G401 (cell line): ENCODE measurements around the gene KHK. TPM values are rescaled to one million over a fixed set of nuclear protein-coding genes. Genes with fewer than 3 reads are reported as not detected.
"Not testable (repeated sequence)": the region's sequence is repeated elsewhere in the genome, so short reads cannot be mapped to it uniquely, and the experiment has no call there.

ENCODE experiments used
- DNase-seq: peaks from one replicate; pipeline ENCODE4 v3.0.0-alpha.2; 2015; ENCODE audit warnings: low spot score
- in situ Hi-C: cut with HindIII; loops from 2 replicates; pipeline ENCODE4 v1.10.0; 2016; ENCODE audit warnings: low sequenced_read_pairs, mixed read lengths
- total RNA-seq: library from RNA; depleted of rRNA; stranded (reverse); fragments of >200 nt; shearing (Covaris generic); gene quantifications from 2 replicates; pipeline ENCODE4 v1.2.3, GENCODE V29; 2014

Gene KHK
- total RNA-seq, 1 experiment from 2014 or later: 7.3 TPM

- in situ Hi-C loops: no loop called here
- DNase-seq: no peak
Observed at GRCh38 chr2:27058210-27058609, 28.4 kb upstream of the KHK start.

- in situ Hi-C loops: no loop called here
- no peak for DNase-seq
Observed at GRCh38 chr2:27059141-27059820, 27.3 kb upstream of the KHK start.

- in situ Hi-C loops: no loop called here
Observed at GRCh38 chr2:27060323-27060722, 26.2 kb upstream of the KHK start.

GRCh38 chr2:27065128-27065527, 21.4 kb upstream of the KHK start:
- no peak for DNase-seq
- in situ Hi-C loops: no loop called here

More at GRCh38 chr2:27060323-27060722, 26.2 kb upstream of the KHK start:
- DNase-seq: no peak

- DNase-seq: no peak
- in situ Hi-C loops: no loop called here
Observed at GRCh38 chr2:27067385-27067784, 19.2 kb upstream of the KHK start.

- in situ Hi-C loops: no loop called here
- no peak for DNase-seq
Observed at GRCh38 chr2:27069436-27069835, 17.1 kb upstream of the KHK start.

GRCh38 chr2:27069961-27070618, 16.5 kb upstream of the KHK start:
- in situ Hi-C loops: no loop called here
- no peak for DNase-seq

GRCh38 chr2:27070653-27071276, 15.8 kb upstream of the KHK start:
- DNase-seq: no peak
- in situ Hi-C loops: no loop called here

- peak; percentile 93 for DNase-seq
- in situ Hi-C loops: no loop called here
Observed at GRCh38 chr2:27071277-27071989, 15.1 kb upstream of the KHK start, which contains the start of gene OST4. TSS of gene OST4 (minus strand) at chr2:27071654.

GRCh38 chr2:27071990-27072830, 14.4 kb upstream of the KHK start:
- in situ Hi-C loops: no loop called here
- no peak for DNase-seq

GRCh38 chr2:27072920-27073319, 13.7 kb upstream of the KHK start:
- in situ Hi-C loops: no loop called here
- DNase-seq: no peak

- in situ Hi-C loops: no loop called here
- no peak for DNase-seq
Observed at GRCh38 chr2:27073782-27074181, 12.8 kb upstream of the KHK start.

- DNase-seq: no peak
- in situ Hi-C loops: no loop called here
Observed at GRCh38 chr2:27074738-27075565, 11.6 kb upstream of the KHK start.

GRCh38 chr2:27075566-27075871, 11.1 kb upstream of the KHK start:
- in situ Hi-C loops: not testable (repeated sequence)

GRCh38 chr2:27076323-27076722, 10.2 kb upstream of the KHK start:
- DNase-seq: no peak
- in situ Hi-C loops: no loop called here

More at GRCh38 chr2:27075566-27075871, 11.1 kb upstream of the KHK start:
- DNase-seq: not testable (repeated sequence)

- in situ Hi-C loops: no loop called here
- no peak for DNase-seq
Observed at GRCh38 chr2:27077231-27077630, 9.3 kb upstream of the KHK start.

- in situ Hi-C loops: no loop called here
- no peak for DNase-seq
Observed at GRCh38 chr2:27078267-27079194, 8.0 kb upstream of the KHK start, which contains the start of gene EMILIN1. TSS of gene EMILIN1 (plus strand) at chr2:27078615. CDS start at chr2:27079066, 451 bp downstream.
